Inflammatory macrophage treated with lipopolysaccharide for 4 hours (primary cell): ENCODE results near the gene CTTN.

Source experiments
- DNase-seq: peaks from one replicate; pipeline ENCODE4 v3.0.0-alpha.2; 2020

The CTTN gene

GRCh38 chr11:70456921-70457532 lies 58.7 kb downstream of the CTTN start:
- DNase-seq, result no peak

- no peak for DNase-seq
Observed at GRCh38 chr11:70458736-70459135, 60.4 kb downstream of the CTTN start.

- no peak for DNase-seq
Observed at GRCh38 chr11:70460111-70460510, 61.8 kb downstream of the CTTN start.

- DNase-seq, result no peak
Observed at GRCh38 chr11:70460964-70461363, 62.6 kb downstream of the CTTN start.

- no peak for DNase-seq
Observed at GRCh38 chr11:70462818-70463477, 64.6 kb downstream of the CTTN start.

- no peak for DNase-seq
Observed at GRCh38 chr11:70463478-70464255, 65.3 kb downstream of the CTTN start.

GRCh38 chr11:70464509-70465361 lies 66.4 kb downstream of the CTTN start:
- no peak for DNase-seq

GRCh38 chr11:70466154-70466553 lies 67.8 kb downstream of the CTTN start:
- peak; percentile 8 for DNase-seq

- DNase-seq, result no peak
Observed at GRCh38 chr11:70466596-70466995, 68.3 kb downstream of the CTTN start.

- peak; percentile 49 for DNase-seq
Observed at GRCh38 chr11:70467201-70468085, 69.1 kb downstream of the CTTN start.

- no peak for DNase-seq
Observed at GRCh38 chr11:70468256-70469195, 70.2 kb downstream of the CTTN start.

GRCh38 chr11:70470127-70470526 lies 71.8 kb downstream of the CTTN start:
- DNase-seq, result no peak

GRCh38 chr11:70471254-70471653 lies 72.9 kb downstream of the CTTN start:
- peak; percentile 5 for DNase-seq

- DNase-seq, result no peak
Observed at GRCh38 chr11:70472240-70472639, 73.9 kb downstream of the CTTN start.

GRCh38 chr11:70473186-70473872 lies 75.0 kb downstream of the CTTN start:
- DNase-seq, result no peak

- no peak for DNase-seq
Observed at GRCh38 chr11:70473873-70474690, 75.8 kb downstream of the CTTN start.

GRCh38 chr11:70474710-70475109 lies 76.4 kb downstream of the CTTN start:
- DNase-seq, result no peak

- no peak for DNase-seq
Observed at GRCh38 chr11:70476669-70477068, 78.3 kb downstream of the CTTN start.

- DNase-seq, result no peak
Observed at GRCh38 chr11:70477176-70477575, 78.8 kb downstream of the CTTN start.
